Neuronal stem cell (in vitro differentiated cells): ENCODE results near the gene PARD6B.
A peak's percentile ranks its signal among the peaks of the same experiment; 100 is the strongest.
"Not testable (repeated sequence)": the region's sequence is repeated elsewhere in the genome, so short reads cannot be mapped to it uniquely, and the experiment has no call there.

ENCODE experiments used
- DNase-seq: peaks from one replicate; pipeline ENCODE4 v3.0.0-alpha.2; 2013; ENCODE audit warnings: low spot score
- H2AFZ ChIP-seq: one replicate; pipeline ENCODE4 v1.6.1; 2013; ENCODE audit warnings: mild to moderate bottlenecking, low read length, inconsistent platforms
- H2AK5ac ChIP-seq: 2 replicates; pipeline ENCODE4 v1.6.1; 2013; ENCODE audit warnings: low read depth, mild to moderate bottlenecking, inconsistent platforms, low read length, moderate library complexity, mixed read lengths
- H2BK120ac ChIP-seq: 2 replicates; pipeline ENCODE4 v1.6.1; 2013; ENCODE audit warnings: low read depth, mild to moderate bottlenecking, inconsistent platforms, low read length, moderate library complexity, mixed read lengths
- H2BK12ac ChIP-seq: one replicate; pipeline ENCODE4 v1.6.1; 2013; ENCODE audit warnings: low read length, inconsistent platforms
- H2BK15ac ChIP-seq: 2 replicates; pipeline ENCODE4 v1.6.1; 2013; ENCODE audit warnings: mild to moderate bottlenecking, low read length, inconsistent platforms, mixed read lengths
- H2BK5ac ChIP-seq: one replicate; pipeline ENCODE4 v1.6.1; 2013; ENCODE audit warnings: inconsistent platforms, mild to moderate bottlenecking, low read length, moderate library complexity
- H3K14ac ChIP-seq: one replicate; pipeline ENCODE4 v1.6.1; 2013; ENCODE audit warnings: low read length, inconsistent platforms
- H3K18ac ChIP-seq: 2 replicates; pipeline ENCODE4 v1.6.1; 2013; ENCODE audit warnings: low read length, inconsistent platforms
- H3K23ac ChIP-seq: 2 replicates; pipeline ENCODE4 v1.6.1; 2013; ENCODE audit warnings: low read depth, mild to moderate bottlenecking, mixed read lengths, low read length, inconsistent platforms; ENCODE audit not compliant: poor library complexity
- H3K27ac ChIP-seq: replicated peaks from 3 replicates; pipeline ENCODE4 v1.5.1; 2013; ENCODE audit warnings: low read length, inconsistent platforms
- H3K27me3 ChIP-seq, 3 experiments: 2 replicates each; pipeline ENCODE4 v1.6.1; 2013; ENCODE audit warnings: low read length in 3 of 3, mild to moderate bottlenecking in 2 of 3, inconsistent platforms in 1 of 3, low read depth in 1 of 3, mixed read lengths in 1 of 3, moderate library complexity in 1 of 3; ENCODE audit not compliant: control insufficient read depth in 3 of 3, insufficient read depth in 3 of 3
- H3K36me3 ChIP-seq, 2 donors: replicated peaks in 1 of 2; 2 replicates each; pipeline ENCODE4 v1.6.1; 2013; ENCODE audit warnings: low read length in 2 of 2; ENCODE audit not compliant: control insufficient read depth in 2 of 2, insufficient read depth in 2 of 2
- H3K4ac ChIP-seq: 2 replicates; pipeline ENCODE4 v1.6.1; 2013; ENCODE audit warnings: inconsistent platforms, mild to moderate bottlenecking, low read length, moderate library complexity
- H3K4me1 ChIP-seq, 2 donors: 1 replicate in 1 of 2; 2 replicates in 1 of 2; pipeline ENCODE4 v1.6.1; 2013; ENCODE audit warnings: low read length in 2 of 2, low read depth in 1 of 2; ENCODE audit not compliant: control insufficient read depth in 2 of 2, insufficient read depth in 1 of 2
- H3K4me2 ChIP-seq: one replicate; pipeline ENCODE4 v1.6.1; 2013; ENCODE audit warnings: mild to moderate bottlenecking, low read length, inconsistent platforms; ENCODE audit not compliant: insufficient read depth, poor library complexity, severe bottlenecking
- H3K4me3 ChIP-seq, 2 donors: 2 replicates each; pipeline ENCODE4 v1.5.1; 2013; ENCODE audit warnings: low read length in 2 of 2, mild to moderate bottlenecking in 2 of 2, inconsistent platforms in 1 of 2, moderate library complexity in 1 of 2
- H3K79me1 ChIP-seq: one replicate; pipeline ENCODE4 v1.6.1; 2013; ENCODE audit warnings: low read depth, mild to moderate bottlenecking, inconsistent platforms, low read length, moderate library complexity
- H3K9ac ChIP-seq: one replicate; pipeline ENCODE4 v1.6.1; 2013; ENCODE audit warnings: mild to moderate bottlenecking, low read depth, low read length, inconsistent platforms; ENCODE audit not compliant: poor library complexity
- H3K9me3 ChIP-seq, 2 donors: replicated peaks in 1 of 2; 2 replicates each; pipeline versions ENCODE3 to v1.6.1; 2013; ENCODE audit warnings: low read length in 2 of 2, mild to moderate bottlenecking in 2 of 2, inconsistent platforms in 1 of 2, low read depth in 1 of 2, mixed read lengths in 1 of 2, moderate library complexity in 1 of 2; ENCODE audit not compliant: control insufficient read depth in 2 of 2, insufficient read depth in 1 of 2
- H4K8ac ChIP-seq: one replicate; pipeline ENCODE4 v1.6.1; 2013; ENCODE audit warnings: low read depth, mild to moderate bottlenecking, inconsistent platforms, low read length, moderate library complexity
- H4K91ac ChIP-seq: one replicate; pipeline ENCODE4 v1.6.1; 2013; ENCODE audit warnings: low read length, low read depth, mild to moderate bottlenecking, inconsistent platforms; ENCODE audit not compliant: poor library complexity
- WGBS, 2 donors: extraction: QIAGEN DNeasy Blood & Tissue Kit; methylation state at CpG; one replicate each; pipeline ENCODE4 v1.1.7; 2013; ENCODE audit warnings: missing lambda C conversion rate in 2 of 2, mixed read lengths in 1 of 2; ENCODE audit not compliant: insufficient read length in 2 of 2, insufficient replicate concordance in 1 of 2; ENCODE audit errors: extremely low coverage in 2 of 2; 5-methylcytosine and 5-hydroxymethylcytosine counted together

PARD6B gene

DNA sequence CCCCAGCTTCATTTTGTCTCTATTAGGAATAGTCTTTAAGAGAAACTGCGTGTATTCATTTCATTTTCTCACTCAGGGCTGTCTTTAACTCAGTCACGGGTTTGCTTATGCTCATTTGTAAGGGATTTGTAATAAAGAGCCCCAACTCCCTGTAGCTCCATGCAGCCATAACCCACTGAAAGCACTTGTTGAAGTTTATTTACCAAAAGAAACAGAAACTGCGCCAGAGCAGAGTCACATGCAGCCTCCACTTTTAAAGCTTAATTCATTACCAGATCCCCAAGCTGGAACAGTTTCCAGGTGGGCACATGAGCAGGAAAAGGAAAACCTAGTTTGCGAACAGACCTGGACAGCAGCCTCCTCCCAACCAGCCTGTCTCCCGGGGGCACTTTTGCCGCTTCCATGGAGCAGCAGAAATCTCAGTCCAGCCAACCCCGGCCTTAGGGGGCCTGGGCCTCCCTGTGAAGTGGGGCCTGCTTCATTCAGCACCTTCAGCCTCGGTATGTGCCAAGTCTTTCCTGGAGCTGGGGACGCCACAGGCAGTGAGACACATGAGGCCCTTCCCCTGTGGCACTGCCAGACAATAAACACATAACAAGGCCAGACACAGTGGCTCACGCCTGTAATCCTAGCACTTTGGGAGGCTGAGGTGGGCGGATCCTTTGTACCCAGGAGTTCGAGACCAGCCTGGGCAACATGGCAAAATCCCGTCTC, 68.0 kb downstream of the PARD6B start:
- Histone ChIP-seq H3K18ac (no peak overlapping the region), H2BK5ac (no peak overlapping the region), H3K9me3 (no peaks in the 10 kb centered on the region), H2BK120ac (no peak overlapping the region), H4K8ac (no peak overlapping the region), H3K4me1 (peaks cover 0 to 1% of the 10 kb centered on the region in 2 donors), H2AFZ (no peak overlapping the region), H3K36me3 (no peaks in the 10 kb centered on the region), H4K91ac (no peak overlapping the region), H2BK15ac (no peak overlapping the region), H3K14ac (no peak overlapping the region), H3K4me2 (no peak overlapping the region), H2AK5ac (no peak overlapping the region), H3K9ac (no peak overlapping the region), H3K79me1 (peaks cover 5% of the 10 kb centered on the region), H3K4ac (no peak overlapping the region), H3K23ac (peak overlapping the region; percentile 0), H3K27me3 (no peaks in the 10 kb centered on the region), H3K4me3 (no peak overlapping the region), H2BK12ac (no peak overlapping the region), H3K27ac (no peak overlapping the region)
- no CpG with 5 or more reads among the region's 13 CpGs for WGBS, 2 donors
- no peak for DNase-seq

DNA sequence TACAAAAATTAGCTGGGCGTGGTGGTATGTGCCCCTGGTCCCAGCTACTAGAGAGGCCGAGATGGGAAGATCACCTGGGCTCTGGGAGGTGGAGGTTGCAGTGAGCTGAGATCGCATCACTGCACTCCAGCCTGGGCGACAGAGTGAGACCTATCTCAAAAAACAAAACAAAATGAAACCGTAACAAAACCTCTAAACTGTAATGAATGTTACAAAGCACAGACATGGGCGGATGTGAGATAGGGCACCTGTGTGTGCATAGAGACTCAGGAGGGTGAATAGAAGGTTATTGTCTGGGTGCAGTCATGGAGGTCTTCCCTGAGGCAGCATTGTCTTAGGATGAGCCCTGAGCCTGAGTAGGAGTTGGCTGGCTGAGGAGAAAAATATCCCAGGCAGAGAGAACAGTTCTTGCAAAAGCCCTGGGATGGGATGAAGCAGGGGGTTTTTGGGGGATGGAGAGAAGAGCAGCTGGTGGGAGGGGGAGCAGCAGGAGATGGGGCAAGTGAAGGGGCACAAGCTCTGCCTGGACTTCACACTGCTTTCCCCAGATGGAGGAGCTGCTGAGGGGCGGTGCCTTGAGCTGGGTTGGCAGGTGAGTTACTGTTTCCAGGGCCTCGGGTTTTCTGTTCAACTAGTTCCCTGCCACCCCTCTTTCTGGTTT, 68.6 kb downstream of the PARD6B start:
- Histone ChIP-seq H2AFZ (no peak overlapping the region), H3K23ac (peak overlapping the region; percentile 0), H3K18ac (no peak overlapping the region), H3K27me3 (no peaks in the 10 kb centered on the region), H3K9ac (no peak overlapping the region), H3K4ac (no peak overlapping the region), H2BK120ac (no peak overlapping the region), H3K9me3 (no peaks in the 10 kb centered on the region), H2BK15ac (no peak overlapping the region), H2BK12ac (no peak overlapping the region), H3K4me1 (no peaks in the 10 kb centered on the region), H3K4me2 (no peak overlapping the region), H4K8ac (no peak overlapping the region), H3K4me3 (no peak overlapping the region), H3K14ac (no peak overlapping the region), H4K91ac (no peak overlapping the region), H3K79me1 (peaks cover 5% of the 10 kb centered on the region), H3K36me3 (no peaks in the 10 kb centered on the region), H2AK5ac (no peak overlapping the region), H2BK5ac (no peak overlapping the region), H3K27ac (no peak overlapping the region)
- WGBS, 2 donors = no CpG with 5 or more reads among the region's 8 CpGs
- DNase-seq = no peak

DNA sequence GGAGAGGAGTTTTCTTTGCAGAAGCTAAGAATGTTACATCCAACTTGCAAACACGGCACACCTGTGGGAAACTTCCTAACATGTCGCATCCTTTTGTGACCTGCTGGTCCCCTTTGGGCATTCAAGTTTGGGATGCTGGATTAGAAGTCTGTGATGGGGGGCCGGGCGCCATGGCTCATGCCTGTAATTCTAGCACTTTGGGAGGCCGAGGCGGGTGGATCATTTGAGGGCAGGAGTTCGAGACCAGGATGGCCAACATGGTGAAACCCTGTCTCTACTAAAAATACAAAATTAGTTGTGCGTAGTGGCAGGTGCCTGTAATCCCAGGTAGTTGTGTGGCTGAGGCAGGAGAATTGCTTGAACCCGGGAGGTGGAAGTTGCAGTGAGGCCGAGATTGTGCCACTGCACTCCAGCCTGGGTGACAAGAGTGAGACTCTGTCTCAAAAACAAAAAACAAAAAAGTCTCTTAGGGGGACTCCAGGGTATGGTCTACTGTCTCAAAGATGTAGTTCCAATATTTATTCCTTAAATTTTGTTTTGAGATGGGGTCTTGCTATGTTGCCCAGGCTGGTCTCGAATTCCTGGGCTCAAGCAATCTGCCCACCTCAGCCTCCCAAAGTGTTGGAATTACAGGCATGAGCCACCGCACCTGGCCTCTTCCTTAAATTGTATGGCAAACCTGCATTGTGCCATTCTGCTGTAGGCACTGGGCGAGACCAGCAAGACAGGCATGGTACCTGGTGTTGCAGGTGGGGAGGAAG, 69.8 kb downstream of the PARD6B start:
- H2AK5ac ChIP-seq, H4K91ac ChIP-seq, H3K27me3 ChIP-seq, DNase-seq, H3K36me3 ChIP-seq, H2BK15ac ChIP-seq, H3K79me1 ChIP-seq, H3K18ac ChIP-seq, H3K14ac ChIP-seq, H3K4me1 ChIP-seq, H2BK5ac ChIP-seq, H2BK12ac ChIP-seq, H4K8ac ChIP-seq, H3K9me3 ChIP-seq, H3K9ac ChIP-seq, H3K23ac ChIP-seq, H2BK120ac ChIP-seq, H3K27ac ChIP-seq, H2AFZ ChIP-seq, H3K4ac ChIP-seq, H3K4me2 ChIP-seq: not testable (repeated sequence)
- peak overlapping the region in 1 of 2 donors; percentile 44 for H3K4me3 ChIP-seq
- no CpG with 5 or more reads among the region's 13 CpGs for WGBS, 2 donors

DNA sequence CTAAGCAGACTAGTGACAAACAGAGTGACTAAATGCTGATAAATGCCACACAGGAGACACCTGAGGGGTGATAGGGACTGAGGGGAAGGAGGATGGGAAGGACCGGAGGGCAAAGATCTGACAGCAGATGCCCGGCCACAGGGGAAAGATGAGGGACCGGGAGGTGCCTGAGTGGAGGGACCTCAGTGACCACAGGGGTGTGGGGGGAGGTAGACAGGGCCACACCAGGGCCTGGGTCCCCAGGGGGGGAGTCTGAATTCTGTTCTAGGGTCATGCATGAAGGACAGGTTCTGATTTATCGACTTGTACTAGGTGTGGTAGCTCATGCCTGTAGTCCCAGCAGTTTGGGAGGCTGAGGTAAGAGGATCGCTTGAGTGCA, 70.4 kb downstream of the PARD6B start:
- no peak overlapping the region for H2AFZ ChIP-seq
- H3K36me3 ChIP-seq = no peaks in the 10 kb centered on the region
- H3K9ac ChIP-seq = no peak overlapping the region
- H3K23ac ChIP-seq = no peak overlapping the region
- H2BK5ac ChIP-seq = no peak overlapping the region
- no peak overlapping the region for H2BK120ac ChIP-seq
- H3K4ac ChIP-seq = no peak overlapping the region
- H3K27me3 ChIP-seq = no peaks in the 10 kb centered on the region
- H4K91ac ChIP-seq = no peak overlapping the region
- H3K4me3 ChIP-seq = peak overlapping the region in 1 of 2 donors; percentile 44
- no peak for DNase-seq
- H2AK5ac ChIP-seq = no peak overlapping the region
- no peaks in the 10 kb centered on the region for H3K9me3 ChIP-seq
- no peaks in the 10 kb centered on the region for H3K4me1 ChIP-seq
- no peak overlapping the region for H4K8ac ChIP-seq
- H2BK12ac ChIP-seq = no peak overlapping the region
- H3K27ac ChIP-seq = no peak overlapping the region
- no peak overlapping the region for H3K18ac ChIP-seq
- peaks cover 5% of the 10 kb centered on the region for H3K79me1 ChIP-seq
- no peak overlapping the region for H3K4me2 ChIP-seq
- no peak overlapping the region for H2BK15ac ChIP-seq
- no peak overlapping the region for H3K14ac ChIP-seq
- WGBS, 2 donors = no CpG with 5 or more reads among the region's 5 CpGs
